Activated naive CD8-positive, alpha-beta T cell treated with anti-CD3 and anti-CD28 coated beads for 36 hours (primary cell): ENCODE data around the gene NDFIP1. TPM values are rescaled to one million over a fixed set of nuclear protein-coding genes. Genes with fewer than 3 reads are reported as not detected.
"Not testable (repeated sequence)": the region's sequence is repeated elsewhere in the genome, so short reads cannot be mapped to it uniquely, and the experiment has no call there.

Experiments
- DNase-seq: peaks from one replicate; pipeline ENCODE4 v3.0.0; 2021
- H3K27ac Mint-ChIP-seq: one replicate; pipeline ENCODE4 v1.8.0; 2022; ENCODE audit warnings: mild to moderate bottlenecking, moderate library complexity, mixed read lengths
- H3K27me3 Mint-ChIP-seq: one replicate; pipeline ENCODE4 v1.8.0; 2022; ENCODE audit warnings: mild to moderate bottlenecking, mixed read lengths
- H3K36me3 Mint-ChIP-seq: one replicate; pipeline ENCODE4 v1.8.0; 2021; ENCODE audit warnings: mild to moderate bottlenecking, mixed read lengths
- H3K4me1 Mint-ChIP-seq: one replicate; pipeline ENCODE4 v1.8.0; 2021; ENCODE audit warnings: mixed read lengths
- H3K4me3 Mint-ChIP-seq: one replicate; pipeline ENCODE4 v1.8.0; 2022; ENCODE audit warnings: mild to moderate bottlenecking, moderate library complexity, mixed read lengths
- H3K9me3 Mint-ChIP-seq: one replicate; pipeline ENCODE4 v1.8.0; 2022; ENCODE audit warnings: mixed read lengths
- total RNA-seq, 2 experiments: library from RNA; stranded (reverse); gene quantifications; one replicate each; pipeline ENCODE4 v1.2.3, GENCODE V29; 2021

NDFIP1 gene
- total RNA-seq, 2 experiments from 2014 or later = 97.3 to 100 TPM

GRCh38 chr5:142175461-142176142 lies 67.0 kb downstream of the NDFIP1 start:
- no peak for DNase-seq
- no peak overlapping the region for H3K4me3 Mint-ChIP-seq
- no peak overlapping the region for H3K27ac Mint-ChIP-seq
- H3K4me1 Mint-ChIP-seq = no peaks in the 10 kb centered on the region
- H3K36me3 Mint-ChIP-seq = no peaks in the 10 kb centered on the region
- H3K9me3 Mint-ChIP-seq = no peaks in the 10 kb centered on the region
- H3K27me3 Mint-ChIP-seq = peaks cover 2% of the 10 kb centered on the region

DNA sequence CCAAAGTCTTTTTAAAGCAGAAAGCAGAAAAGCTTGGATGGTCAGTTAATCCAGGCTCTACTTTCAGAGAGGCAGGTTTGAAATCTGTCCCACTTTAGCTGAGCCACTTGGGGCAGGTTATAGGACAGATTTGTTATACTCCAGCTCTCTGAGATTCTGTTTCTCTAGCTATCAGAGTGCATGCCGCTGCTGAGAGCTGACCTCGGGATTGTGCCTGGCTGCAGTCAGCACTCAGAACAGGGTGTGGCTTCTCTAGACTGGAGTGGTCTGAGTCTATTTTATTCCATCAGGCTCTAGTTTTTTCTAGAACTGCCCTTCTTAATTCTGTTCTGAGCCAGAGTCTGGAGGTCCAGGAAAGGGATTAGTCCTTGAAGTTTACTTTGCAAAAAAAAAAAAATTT lies 67.7 kb downstream of the NDFIP1 start:
- DNase-seq = no peak
- Mint-ChIP-seq H3K27me3 (peaks cover 2% of the 10 kb centered on the region), H3K27ac (no peak overlapping the region), H3K9me3 (no peaks in the 10 kb centered on the region), H3K4me1 (no peaks in the 10 kb centered on the region), H3K36me3 (no peaks in the 10 kb centered on the region), H3K4me3 (no peak overlapping the region)

- H3K36me3 Mint-ChIP-seq = no peaks in the 10 kb centered on the region
- H3K4me1 Mint-ChIP-seq = no peaks in the 10 kb centered on the region
- DNase-seq = no peak
- H3K4me3 Mint-ChIP-seq = no peak overlapping the region
- no peak overlapping the region for H3K27ac Mint-ChIP-seq
- no peaks in the 10 kb centered on the region for H3K9me3 Mint-ChIP-seq
- peaks cover 2% of the 10 kb centered on the region for H3K27me3 Mint-ChIP-seq
These were observed 70.1 kb downstream of the NDFIP1 start for GRCh38 chr5:142178651-142179050.

DNA sequence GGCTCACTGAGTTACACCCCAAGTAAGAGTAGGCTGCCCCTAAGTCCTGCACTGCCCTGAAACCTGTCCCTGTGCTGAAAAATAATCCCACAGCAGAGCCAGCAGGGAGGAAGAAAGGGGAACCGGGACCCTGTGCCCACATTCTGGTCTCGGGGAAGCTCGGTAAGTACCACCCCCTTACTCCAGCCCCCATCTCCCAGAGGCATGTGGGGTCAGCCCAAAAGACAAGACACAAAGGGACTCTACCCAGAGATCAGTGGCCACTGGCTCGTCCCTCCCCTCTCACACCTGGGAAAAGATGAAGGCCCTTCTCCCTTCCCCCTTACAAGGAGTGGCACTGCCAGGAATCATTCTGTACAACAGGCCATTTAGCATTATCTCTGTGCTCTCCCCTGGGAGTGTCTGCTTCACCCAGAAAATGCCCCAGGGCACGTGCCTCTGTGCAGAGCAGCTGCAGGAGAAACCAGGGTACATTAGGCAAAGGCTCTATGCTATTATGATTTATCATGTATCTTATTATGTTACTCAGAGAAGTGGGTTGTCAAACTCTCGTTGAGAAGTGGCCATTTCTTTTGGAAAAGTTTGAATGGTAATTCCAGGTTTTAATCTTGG lies 71.3 kb downstream of the NDFIP1 start:
- H3K4me1 Mint-ChIP-seq = no peaks in the 10 kb centered on the region
- H3K4me3 Mint-ChIP-seq = no peak overlapping the region
- peaks cover 3% of the 10 kb centered on the region for H3K27me3 Mint-ChIP-seq
- DNase-seq = no peak
- H3K36me3 Mint-ChIP-seq = no peaks in the 10 kb centered on the region
- H3K27ac Mint-ChIP-seq = no peak overlapping the region
- no peaks in the 10 kb centered on the region for H3K9me3 Mint-ChIP-seq

DNA sequence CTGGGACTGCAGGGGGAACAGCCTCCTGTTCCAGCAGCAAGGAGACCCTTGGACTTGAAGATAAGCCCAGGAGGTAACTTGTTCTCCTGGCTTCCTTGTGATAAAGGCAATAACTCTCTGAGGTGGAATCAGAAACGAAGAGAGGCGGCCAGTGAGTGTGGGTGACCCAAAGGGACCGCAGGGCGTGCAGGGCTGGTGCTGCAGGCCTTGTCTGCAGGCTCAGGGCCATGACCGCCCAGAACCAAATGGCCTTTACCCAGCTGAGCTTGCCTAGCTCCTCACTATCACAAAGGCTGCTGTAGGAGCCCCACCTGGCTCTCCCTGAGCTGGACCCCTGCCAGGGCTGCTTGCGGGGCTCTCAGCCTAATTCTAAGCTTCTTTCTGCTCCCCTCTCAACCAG lies 72.5 kb downstream of the NDFIP1 start:
- Mint-ChIP-seq H3K9me3 (no peaks in the 10 kb centered on the region), H3K4me1 (no peaks in the 10 kb centered on the region), H3K27me3 (peaks cover 6% of the 10 kb centered on the region), H3K4me3 (no peak overlapping the region), H3K27ac (no peak overlapping the region), H3K36me3 (no peaks in the 10 kb centered on the region)
- DNase-seq = no peak

DNA sequence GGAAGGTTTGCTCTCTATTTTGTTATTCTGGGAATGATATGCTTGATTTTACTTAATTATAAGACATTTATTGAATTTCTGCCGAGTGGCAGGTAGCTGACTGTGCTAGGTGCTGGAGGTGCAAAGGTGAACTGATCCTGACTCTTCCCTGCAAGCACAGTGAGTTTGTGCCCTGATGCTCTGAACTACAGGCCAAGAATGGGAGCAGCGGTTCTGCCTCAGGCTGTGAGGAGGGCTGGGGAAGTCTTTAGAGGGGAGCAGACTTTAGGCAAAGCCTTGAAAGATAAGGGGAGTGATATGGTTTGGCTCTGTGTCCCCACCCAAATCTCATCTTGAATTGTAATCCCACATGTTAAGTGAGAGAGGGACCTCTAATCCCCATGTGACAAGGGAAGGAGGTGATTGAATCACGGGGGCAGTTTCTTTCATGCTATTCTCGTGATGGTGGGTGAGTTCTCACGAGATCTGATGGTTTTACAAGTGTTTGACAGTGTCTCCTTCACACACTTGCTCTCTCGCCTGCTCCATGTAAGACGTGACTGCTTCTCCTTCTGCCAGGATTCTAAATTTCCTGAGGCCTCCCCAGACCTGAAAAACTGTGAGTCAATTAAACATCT lies 73.1 kb downstream of the NDFIP1 start:
- Mint-ChIP-seq H3K4me1 (no peaks in the 10 kb centered on the region), H3K27ac (no peak overlapping the region), H3K27me3 (peaks cover 6% of the 10 kb centered on the region), H3K9me3 (no peaks in the 10 kb centered on the region), H3K36me3 (no peaks in the 10 kb centered on the region), H3K4me3 (no peak overlapping the region)
- no peak for DNase-seq

DNA sequence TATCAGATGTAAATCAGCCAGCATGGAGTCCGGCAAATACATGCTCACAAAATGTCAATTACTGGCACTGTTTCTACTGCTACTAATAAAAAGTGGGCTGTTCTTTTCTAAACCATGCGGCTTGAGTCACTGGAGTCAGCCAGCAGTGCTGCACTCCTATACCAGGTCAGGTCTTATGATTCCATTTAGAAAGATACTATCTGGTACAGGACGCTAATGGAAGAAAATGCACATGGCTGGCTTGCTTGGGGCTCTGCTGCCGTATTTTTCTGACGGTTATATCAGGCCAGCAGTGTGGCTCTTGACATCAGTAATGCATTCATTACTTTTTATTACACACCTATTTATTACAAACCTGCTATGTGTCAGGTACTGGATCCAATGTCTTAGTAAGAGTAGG lies 74.3 kb downstream of the NDFIP1 start:
- Mint-ChIP-seq H3K36me3 (no peaks in the 10 kb centered on the region), H3K9me3 (no peaks in the 10 kb centered on the region), H3K27ac (no peak overlapping the region), H3K4me3 (no peak overlapping the region), H3K27me3 (peaks cover 10% of the 10 kb centered on the region), H3K4me1 (no peaks in the 10 kb centered on the region)
- DNase-seq = no peak

- no peak for DNase-seq
- H3K27me3 Mint-ChIP-seq = peaks cover 14% of the 10 kb centered on the region
- no peak overlapping the region for H3K27ac Mint-ChIP-seq
- no peak overlapping the region for H3K4me3 Mint-ChIP-seq
- no peaks in the 10 kb centered on the region for H3K4me1 Mint-ChIP-seq
- no peaks in the 10 kb centered on the region for H3K9me3 Mint-ChIP-seq
- H3K36me3 Mint-ChIP-seq = no peaks in the 10 kb centered on the region
These were observed 75.0 kb downstream of the NDFIP1 start for GRCh38 chr5:142183561-142183960.

GRCh38 chr5:142184988-142185387 lies 76.4 kb downstream of the NDFIP1 start:
- Mint-ChIP-seq H3K36me3 (no peaks in the 10 kb centered on the region), H3K4me1 (no peaks in the 10 kb centered on the region), H3K27ac (no peak overlapping the region), H3K27me3 (peaks cover 16% of the 10 kb centered on the region), H3K9me3 (no peaks in the 10 kb centered on the region), H3K4me3 (no peak overlapping the region)
- no peak for DNase-seq

- DNase-seq = no peak
- Mint-ChIP-seq H3K9me3 (no peaks in the 10 kb centered on the region), H3K27ac (no peak overlapping the region), H3K4me3 (no peak overlapping the region), H3K27me3 (peaks cover 16% of the 10 kb centered on the region), H3K36me3 (no peaks in the 10 kb centered on the region), H3K4me1 (no peaks in the 10 kb centered on the region)
These were observed 77.9 kb downstream of the NDFIP1 start for GRCh38 chr5:142186514-142186856.

GRCh38 chr5:142186857-142187594 lies 78.4 kb downstream of the NDFIP1 start:
- Mint-ChIP-seq H3K9me3 (no peaks in the 10 kb centered on the region), H3K36me3 (no peaks in the 10 kb centered on the region), H3K4me1 (no peaks in the 10 kb centered on the region), H3K4me3 (no peak overlapping the region), H3K27me3 (peaks cover 16% of the 10 kb centered on the region), H3K27ac (no peak overlapping the region)
- DNase-seq = no peak

- not testable (repeated sequence) for H3K36me3 Mint-ChIP-seq, H3K27ac Mint-ChIP-seq, H3K4me3 Mint-ChIP-seq, DNase-seq, H3K4me1 Mint-ChIP-seq, H3K9me3 Mint-ChIP-seq
- peaks cover 16% of the 10 kb centered on the region for H3K27me3 Mint-ChIP-seq
These were observed 80.1 kb downstream of the NDFIP1 start for GRCh38 chr5:142188691-142189090.

DNA sequence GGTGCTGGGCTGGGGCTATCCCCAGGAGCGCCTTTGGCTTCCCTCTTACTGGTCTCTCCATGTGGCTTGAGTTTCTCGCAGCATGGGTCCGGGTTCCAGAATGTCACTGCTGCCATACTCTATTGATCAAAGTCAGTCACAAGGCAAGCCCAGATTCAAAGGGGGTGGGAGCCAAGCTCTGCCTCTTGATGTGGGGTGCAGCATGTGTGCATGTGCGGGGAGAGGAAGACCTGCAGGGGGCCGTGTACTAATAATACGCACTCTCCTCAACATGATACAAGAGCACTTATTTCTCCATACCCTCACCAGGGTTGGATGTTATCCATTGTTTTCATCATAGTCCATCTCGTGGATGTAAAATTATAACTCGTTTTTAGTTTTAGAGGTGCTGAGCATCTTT lies 81.2 kb downstream of the NDFIP1 start:
- Mint-ChIP-seq H3K4me1 (no peaks in the 10 kb centered on the region), H3K27me3 (peaks cover 15% of the 10 kb centered on the region), H3K36me3 (no peaks in the 10 kb centered on the region), H3K27ac (no peak overlapping the region), H3K9me3 (no peaks in the 10 kb centered on the region), H3K4me3 (no peak overlapping the region)
- no peak for DNase-seq

GRCh38 chr5:142191776-142192175 lies 83.2 kb downstream of the NDFIP1 start:
- no peak overlapping the region for H3K27ac Mint-ChIP-seq
- H3K9me3 Mint-ChIP-seq = no peaks in the 10 kb centered on the region
- no peak overlapping the region for H3K4me3 Mint-ChIP-seq
- H3K4me1 Mint-ChIP-seq = no peaks in the 10 kb centered on the region
- no peaks in the 10 kb centered on the region for H3K36me3 Mint-ChIP-seq
- peaks cover 11% of the 10 kb centered on the region for H3K27me3 Mint-ChIP-seq
- no peak for DNase-seq

GRCh38 chr5:142192286-142193113 lies 83.9 kb downstream of the NDFIP1 start:
- Mint-ChIP-seq H3K9me3 (no peaks in the 10 kb centered on the region), H3K36me3 (no peaks in the 10 kb centered on the region), H3K27me3 (peaks cover 8% of the 10 kb centered on the region), H3K27ac (no peak overlapping the region), H3K4me1 (no peaks in the 10 kb centered on the region), H3K4me3 (no peak overlapping the region)
- DNase-seq = no peak
